Measurements from ENCODE around the gene LDHAL6A.

Gene LDHAL6A

DNA sequence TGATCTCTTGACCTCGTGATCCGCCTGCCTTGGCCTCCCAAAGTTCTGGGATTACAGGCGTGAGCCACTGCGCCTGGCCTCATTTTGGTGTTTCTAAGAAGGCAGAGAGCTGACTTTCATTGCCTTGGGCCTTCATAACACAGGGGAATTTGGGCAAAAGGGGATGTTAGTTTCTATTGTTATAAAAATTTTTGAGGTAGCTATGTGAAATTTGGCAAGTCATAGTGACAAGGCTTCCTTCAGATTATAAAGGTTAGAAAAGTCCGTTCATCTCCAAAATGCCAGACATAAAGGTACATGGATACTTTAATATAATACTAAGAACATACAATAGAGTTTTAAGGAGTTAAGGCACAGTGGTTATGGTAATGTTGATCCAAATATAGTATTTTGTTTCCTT lies 26.3 kb upstream of the LDHAL6A start:
- TF ChIP-seq, protein P1, sequence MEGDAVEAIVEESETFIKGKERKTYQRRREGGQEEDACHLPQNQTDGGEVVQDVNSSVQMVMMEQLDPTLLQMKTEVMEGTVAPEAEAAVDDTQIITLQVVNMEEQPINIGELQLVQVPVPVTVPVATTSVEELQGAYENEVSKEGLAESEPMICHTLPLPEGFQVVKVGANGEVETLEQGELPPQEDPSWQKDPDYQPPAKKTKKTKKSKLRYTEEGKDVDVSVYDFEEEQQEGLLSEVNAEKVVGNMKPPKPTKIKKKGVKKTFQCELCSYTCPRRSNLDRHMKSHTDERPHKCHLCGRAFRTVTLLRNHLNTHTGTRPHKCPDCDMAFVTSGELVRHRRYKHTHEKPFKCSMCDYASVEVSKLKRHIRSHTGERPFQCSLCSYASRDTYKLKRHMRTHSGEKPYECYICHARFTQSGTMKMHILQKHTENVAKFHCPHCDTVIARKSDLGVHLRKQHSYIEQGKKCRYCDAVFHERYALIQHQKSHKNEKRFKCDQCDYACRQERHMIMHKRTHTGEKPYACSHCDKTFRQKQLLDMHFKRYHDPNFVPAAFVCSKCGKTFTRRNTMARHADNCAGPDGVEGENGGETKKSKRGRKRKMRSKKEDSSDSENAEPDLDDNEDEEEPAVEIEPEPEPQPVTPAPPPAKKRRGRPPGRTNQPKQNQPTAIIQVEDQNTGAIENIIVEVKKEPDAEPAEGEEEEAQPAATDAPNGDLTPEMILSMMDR (IDR thresholded peaks at IDR 0.05; ENCODE audit: insufficient read depth, missing control alignments): no peak
- DNase-seq (ENCODE audit: insufficient read length, low spot score): no peak
- no peak for FAIRE-seq

DNA sequence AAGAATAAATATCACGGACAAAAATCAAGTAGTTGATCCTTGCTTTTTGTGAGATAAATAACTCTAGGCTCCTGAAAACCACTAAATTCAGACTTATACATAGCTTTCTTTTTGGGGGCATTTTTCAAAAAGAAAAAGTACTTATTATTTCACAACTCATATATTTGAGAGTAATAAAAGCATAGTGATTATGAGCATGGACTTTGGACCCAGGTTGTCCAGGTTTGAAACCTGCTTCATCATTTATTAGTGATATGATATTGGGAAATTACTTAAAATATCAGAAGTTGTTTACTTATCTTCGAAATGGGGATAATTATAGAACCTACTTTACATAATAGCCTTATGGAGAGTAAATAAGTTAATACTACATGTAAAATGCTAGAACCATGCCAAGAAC lies 17.0 kb upstream of the LDHAL6A start:
- TF ChIP-seq, protein P1 (IDR thresholded peaks at IDR 0.05; ENCODE audit: insufficient read depth, missing control alignments): no peak
- FAIRE-seq (no peak), DNase-seq (ENCODE audit: insufficient read length, low spot score) (no peak)

- TF ChIP-seq, protein P1 (IDR thresholded peaks at IDR 0.05; ENCODE audit: insufficient read depth, missing control alignments): no peak
- FAIRE-seq: no peak
- DNase-seq (ENCODE audit: insufficient read length, low spot score): no peak
Observed at GRCh38 chr11:18449251-18449650, 6.4 kb upstream of the LDHAL6A start.

GRCh38 chr11:18452927-18453326 lies 2.7 kb upstream of the LDHAL6A start:
- TF ChIP-seq, protein P1 (IDR thresholded peaks at IDR 0.05; ENCODE audit: insufficient read depth, missing control alignments): no peak
- FAIRE-seq: no peak
- DNase-seq (ENCODE audit: insufficient read length, low spot score): no peak

DNA sequence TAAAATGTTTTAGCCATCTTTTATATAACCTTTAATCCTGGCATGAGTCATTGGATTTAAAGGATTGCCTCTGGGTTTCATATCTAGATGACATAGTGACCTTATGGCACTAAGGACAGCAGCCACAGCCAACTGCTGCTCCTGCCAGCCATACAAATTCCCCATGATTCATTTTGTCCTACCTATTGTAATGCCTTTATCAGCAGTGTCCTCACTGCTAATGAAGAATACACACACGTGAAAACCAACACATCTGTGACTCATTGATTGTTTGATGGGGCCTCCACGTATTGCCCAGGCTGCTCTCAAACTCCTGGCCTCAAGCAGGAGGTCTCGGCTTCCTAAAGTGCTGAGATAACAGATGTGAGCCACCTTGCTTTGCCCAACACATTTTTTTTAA lies 1.8 kb downstream of the LDHAL6A start:
- TF ChIP-seq, protein P1 (IDR thresholded peaks at IDR 0.05; ENCODE audit: insufficient read depth, missing control alignments): no peak
- no peak for FAIRE-seq
- DNase-seq (ENCODE audit: insufficient read length, low spot score): no peak

GRCh38 chr11:18459634-18460033 lies 4.0 kb downstream of the LDHAL6A start:
- FAIRE-seq (no peak), DNase-seq (ENCODE audit: insufficient read length, low spot score) (no peak)
- TF ChIP-seq, protein P1 (IDR thresholded peaks at IDR 0.05; ENCODE audit: insufficient read depth, missing control alignments): no peak

DNA sequence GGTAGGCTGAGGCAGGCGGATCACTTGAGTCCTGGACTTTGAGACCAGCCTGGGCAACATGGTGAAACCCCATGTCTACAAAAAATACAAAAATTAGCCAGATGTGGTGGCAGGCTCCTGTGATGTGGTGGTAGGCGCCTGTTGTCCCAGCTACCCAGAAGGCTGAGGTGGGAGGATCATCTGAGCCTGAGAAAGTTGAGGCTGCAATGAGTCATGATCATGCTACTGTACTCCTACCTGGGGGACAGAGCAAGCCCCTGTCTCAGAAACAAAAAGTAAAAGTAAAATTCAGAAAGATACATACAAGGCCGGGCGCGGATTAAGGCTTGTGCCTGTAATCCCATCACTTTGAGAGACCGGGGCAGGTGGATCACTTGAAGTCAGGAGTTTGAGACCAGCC lies 6.3 kb downstream of the LDHAL6A start:
- TF ChIP-seq, protein P1 (IDR thresholded peaks at IDR 0.05; ENCODE audit: insufficient read depth, missing control alignments): no peak
- no peak for DNase-seq (ENCODE audit: insufficient read length, low spot score)
- no peak for FAIRE-seq

Data from D721Med (cell line).